IMR-90 (cell line): Measurements from ENCODE around the gene NAV2. TPM values are rescaled to one million over a fixed set of nuclear protein-coding genes. Genes with fewer than 3 reads are reported as not detected.

Experiments used
- ATAC-seq: fragments of 200-7000 bp; cut with Tn5 transposase; 2 replicates; pipeline ENCODE4 v1.9.1; 2020; ENCODE audit warnings: low read depth, mild to moderate bottlenecking, moderate library complexity
- BruUV-seq: library from RNA; stranded (reverse); fragments of 400-500 nt; replicated peaks from 2 replicates; lab custom pipeline; 2021; lab: Mats Ljungman, UMichigan
- CTCF ChIA-PET: fragments of 300-600 bp; formaldehyde crosslinking; extraction: SDS; loops from one replicate; lab custom pipeline; 2021; ENCODE audit warnings: antibody characterized with exemption; lab: Yijun Ruan, JAX
- POLR2A ChIA-PET: fragments of 300-600 bp; sonication (Branson Sonifier 250); formaldehyde crosslinking; loops from one replicate; lab custom pipeline; 2022; ENCODE audit warnings: antibody characterized with exemption; ENCODE audit not compliant: unreplicated experiment; lab: Charles Lee
- DNase-seq: peaks from one replicate; pipeline ENCODE4 v3.0.0; 2013
- H2AFZ ChIP-seq: replicated peaks from 2 replicates; pipeline ENCODE3; 2013; ENCODE audit warnings: low read length, mild to moderate bottlenecking; ENCODE audit not compliant: poor library complexity
- H2AK5ac ChIP-seq: 2 replicates; pipeline ENCODE4 v1.6.1; 2013; ENCODE audit warnings: low read depth, low read length, inconsistent platforms
- H2AK9ac ChIP-seq: replicated peaks from 2 replicates; pipeline ENCODE3; 2013; ENCODE audit warnings: mild to moderate bottlenecking, low read depth, low read length, moderate library complexity; ENCODE audit not compliant: poor library complexity
- H2BK120ac ChIP-seq: 2 replicates; pipeline ENCODE4 v1.6.1; 2013; ENCODE audit warnings: low read depth, low read length, inconsistent platforms
- H2BK15ac ChIP-seq: 3 replicates; pipeline ENCODE4 v1.6.1; 2013; ENCODE audit warnings: low read depth, low read length, inconsistent platforms
- H2BK20ac ChIP-seq: 2 replicates; pipeline ENCODE4 v1.6.1; 2013; ENCODE audit warnings: low read depth, mild to moderate bottlenecking, inconsistent platforms, low read length, moderate library complexity
- H2BK5ac ChIP-seq: 2 replicates; pipeline ENCODE4 v1.6.1; 2013; ENCODE audit warnings: mild to moderate bottlenecking, low read depth, low read length, inconsistent platforms; ENCODE audit not compliant: poor library complexity, severe bottlenecking
- H3K14ac ChIP-seq: replicated peaks from 2 replicates; pipeline ENCODE4 v1.6.1; 2013; ENCODE audit warnings: low read depth, low read length, inconsistent platforms
- H3K18ac ChIP-seq: 2 replicates; pipeline ENCODE4 v1.6.1; 2013; ENCODE audit warnings: low read depth, low read length, control low read depth
- H3K23ac ChIP-seq: 2 replicates; pipeline ENCODE4 v1.6.1; 2013; ENCODE audit warnings: low read depth, low read length, inconsistent platforms
- H3K27ac ChIP-seq: 2 replicates; pipeline ENCODE4 v1.5.1; 2013; ENCODE audit warnings: mild to moderate bottlenecking, control low read depth, low read length; ENCODE audit not compliant: insufficient read depth
- H3K27me3 ChIP-seq: 2 replicates; pipeline ENCODE4 v1.6.1; 2013; ENCODE audit warnings: low read length; ENCODE audit not compliant: control insufficient read depth, insufficient read depth
- H3K36me3 ChIP-seq: 2 replicates; pipeline ENCODE4 v1.6.1; 2013; ENCODE audit warnings: low read length, mixed read lengths; ENCODE audit not compliant: control insufficient read depth, insufficient read depth
- H3K4ac ChIP-seq: 2 replicates; pipeline ENCODE4 v1.6.1; 2013; ENCODE audit warnings: low read depth, low read length, inconsistent platforms
- H3K4me1 ChIP-seq: 2 replicates; pipeline ENCODE4 v1.6.1; 2013; ENCODE audit warnings: low read length, mixed read lengths; ENCODE audit not compliant: control insufficient read depth, insufficient read depth
- H3K4me2 ChIP-seq: 2 replicates; pipeline ENCODE4 v1.6.1; 2013; ENCODE audit warnings: low read depth, mild to moderate bottlenecking, control low read depth, low read length, moderate library complexity
- H3K4me3 ChIP-seq: 2 replicates; pipeline ENCODE4 v1.5.1; 2013; ENCODE audit warnings: low read depth, mild to moderate bottlenecking, control low read depth, low read length, moderate library complexity; ENCODE audit not compliant: insufficient read depth
- H3K56ac ChIP-seq: 2 replicates; pipeline ENCODE4 v1.6.1; 2013; ENCODE audit warnings: low read length, inconsistent platforms; ENCODE audit not compliant: insufficient read depth; ENCODE audit errors: extremely low read depth
- H3K79me1 ChIP-seq, 2 experiments: 2 replicates each; pipeline ENCODE4 v1.6.1; 2013; ENCODE audit warnings: low read length in 2 of 2, inconsistent platforms in 1 of 2, low read depth in 1 of 2
- H3K9ac ChIP-seq: 2 replicates; pipeline ENCODE4 v1.6.1; 2013; ENCODE audit warnings: low read depth, low read length, control low read depth
- H3K9me1 ChIP-seq: 2 replicates; pipeline ENCODE4 v1.6.1; 2013; ENCODE audit warnings: low read length, inconsistent platforms; ENCODE audit not compliant: insufficient read depth
- H3K9me3 ChIP-seq: 2 replicates; pipeline ENCODE4 v1.6.1; 2013; ENCODE audit warnings: low read length; ENCODE audit not compliant: control insufficient read depth, insufficient read depth
- H4K20me1 ChIP-seq: 2 replicates; pipeline ENCODE4 v1.6.1; 2013; ENCODE audit warnings: low read length, inconsistent platforms; ENCODE audit not compliant: insufficient read depth
- H4K5ac ChIP-seq: 2 replicates; pipeline ENCODE4 v1.6.1; 2013; ENCODE audit warnings: mild to moderate bottlenecking, low read depth, low read length, control low read depth
- H4K8ac ChIP-seq, 2 experiments: 2 replicates each; pipeline ENCODE4 v1.6.1; 2013; ENCODE audit warnings: low read depth in 2 of 2, low read length in 2 of 2, control low read depth in 1 of 2, inconsistent platforms in 1 of 2
- H4K91ac ChIP-seq: 2 replicates; pipeline ENCODE4 v1.6.1; 2013; ENCODE audit warnings: low read depth, low read length, inconsistent platforms; ENCODE audit not compliant: insufficient read depth
- CEBPB ChIP-seq: IDR thresholded peaks from 2 replicates; pipeline ENCODE4 v1.6.1; 2012; ENCODE audit warnings: low read depth, low read length, improper control_type of control experiment
- CHD1 ChIP-seq: IDR thresholded peaks from 2 replicates; pipeline ENCODE4 v1.6.1; 2012; ENCODE audit warnings: low read depth, low read length, improper control_type of control experiment
- ELK1 ChIP-seq: fragments of 150-350 bp; IDR thresholded peaks from 2 replicates; pipeline ENCODE4 v1.6.1; 2016; ENCODE audit warnings: low read depth, mild to moderate bottlenecking, low read length, moderate library complexity, borderline replicate concordance
- FOS ChIP-seq: fragments of 150-350 bp; IDR thresholded peaks from 2 replicates; pipeline ENCODE4 v1.6.1; 2016; ENCODE audit warnings: low read depth, low read length
- MAFK ChIP-seq: IDR thresholded peaks from 2 replicates; pipeline ENCODE4 v1.6.1; 2012; ENCODE audit warnings: low read depth, low read length, improper control_type of control experiment
- MAZ ChIP-seq: IDR thresholded peaks from 2 replicates; pipeline ENCODE4 v1.6.1; 2012; ENCODE audit warnings: low read depth, mild to moderate bottlenecking, low read length, improper control_type of control experiment, moderate library complexity, borderline replicate concordance
- MXI1 ChIP-seq: IDR thresholded peaks from 2 replicates; pipeline ENCODE4 v1.6.1; 2012; ENCODE audit warnings: low read depth, mild to moderate bottlenecking, low read length, moderate library complexity, borderline replicate concordance
- NFE2L2 ChIP-seq: fragments of 150-350 bp; IDR thresholded peaks from 2 replicates; pipeline ENCODE4 v1.6.1; 2016; ENCODE audit warnings: low read depth, mild to moderate bottlenecking, low read length
- POLR2A ChIP-seq: IDR thresholded peaks from 2 replicates; pipeline ENCODE4 v1.6.1; 2012; ENCODE audit warnings: mild to moderate bottlenecking, low read depth, low read length
- RAD21 ChIP-seq: IDR thresholded peaks from 2 replicates; pipeline ENCODE4 v1.6.1; 2012; ENCODE audit warnings: low read length, improper control_type of control experiment
- RCOR1 ChIP-seq: IDR thresholded peaks from 2 replicates; pipeline ENCODE4 v1.6.1; 2012; ENCODE audit warnings: mild to moderate bottlenecking, low read length, improper control_type of control experiment; ENCODE audit not compliant: insufficient replicate concordance
- RFX5 ChIP-seq: IDR thresholded peaks from 2 replicates; pipeline ENCODE4 v1.8.0; 2012; ENCODE audit warnings: low read depth, mild to moderate bottlenecking, low read length, moderate library complexity
- SMC3 ChIP-seq: fragments of 150-350 bp; IDR thresholded peaks from 2 replicates; pipeline ENCODE4 v1.6.1; 2016; ENCODE audit warnings: low read depth, mild to moderate bottlenecking, antibody characterized with exemption, low read length, moderate library complexity
- USF2 ChIP-seq: fragments of 150-350 bp; IDR thresholded peaks from 2 replicates; pipeline ENCODE4 v1.6.1; 2017; ENCODE audit warnings: mild to moderate bottlenecking, antibody characterized with exemption, low read length, low read depth
- dilution Hi-C: fragments of 300-500 bp; cut with HindIII; formaldehyde crosslinking; loops from one replicate; pipeline ENCODE4 v1.14.3; 2018; ENCODE audit warnings: low sequenced_read_pairs; ENCODE audit not compliant: unreplicated experiment
- in situ Hi-C: fragments of 300-500 bp; cut with MboI; formaldehyde crosslinking; loops from 3 replicates; pipeline ENCODE4 v1.14.3; 2019; ENCODE audit warnings: low sequenced_read_pairs, inconsistent platforms, mixed read lengths
- intact Hi-C: fragments of 100-400 bp; cut with micrococcal nuclease; formaldehyde crosslinking; loops from 2 replicates; pipeline ENCODE4 v1.10.0; 2022
- polyA plus RNA-seq, 3 experiments: library from polyadenylated mRNA; depleted of rRNA; stranded (reverse); fragments of >200 nt; gene quantifications; 2 replicates each; pipeline ENCODE4 v1.2.3, GENCODE V29; 2012; ENCODE audit warnings: low replicate concordance in 1 of 3
- total RNA-seq: library from RNA; depleted of rRNA; stranded (reverse); fragments of >200 nt; gene quantifications from 2 replicates; pipeline ENCODE4 v1.2.3, GENCODE V29; 2012

The NAV2 gene
- total and polyA plus RNA-seq, 2 of the 4 experiments (the other 2 are of a cell fraction), result 4.5 to 12.6 TPM

DNA sequence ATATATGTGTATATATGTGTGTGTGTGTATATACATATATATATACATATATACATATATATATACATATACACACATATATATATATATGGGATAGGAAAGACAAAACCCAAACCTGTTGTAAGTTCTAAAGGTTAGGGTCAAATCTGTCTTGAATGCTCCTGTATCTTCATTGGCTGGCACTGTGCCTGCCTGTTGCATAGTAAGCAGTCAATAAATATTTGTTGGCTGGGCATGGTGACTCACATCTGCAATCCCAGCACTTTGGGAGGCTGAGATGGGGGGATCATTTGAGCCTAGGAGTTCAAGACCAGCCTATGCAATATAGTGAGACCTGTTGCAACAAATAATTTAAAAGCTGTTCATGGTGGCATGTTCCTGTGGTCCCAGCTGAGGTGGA lies 242.3 kb downstream of the NAV2 start:
- in situ Hi-C loops, result no loop called here
- H2AFZ ChIP-seq, result no peak overlapping the region
- peaks cover 15% of the 10 kb centered on the region for H3K4me1 ChIP-seq
- intact Hi-C loops, result no loop called here
- no peaks in the 10 kb centered on the region for H3K36me3 ChIP-seq
- no TSS peak for BruUV-seq
- no peak overlapping the region for H2AK9ac ChIP-seq
- H2BK15ac ChIP-seq, result no peak overlapping the region
- DNase-seq (no peak), ATAC-seq (no peak)
- ChIA-PET CTCF (no interaction called here), POLR2A (no interaction called here)
- no peaks in the 10 kb centered on the region for H3K27me3 ChIP-seq
- H3K27ac ChIP-seq, result no peak overlapping the region
- no peak overlapping the region for H4K91ac ChIP-seq
- no peak overlapping the region for H2BK20ac ChIP-seq
- H3K23ac ChIP-seq, result no peak overlapping the region
- H3K4ac ChIP-seq, result no peak overlapping the region
- peaks cover 17% of the 10 kb centered on the region; the same call in 1 of the 2 replicates for H3K9me1 ChIP-seq
- no peak overlapping the region for H4K8ac ChIP-seq
- no peak overlapping the region for H4K5ac ChIP-seq
- H3K14ac ChIP-seq, result no peak overlapping the region
- H3K9ac ChIP-seq, result no peak overlapping the region
- TF ChIP-seq RCOR1 (no peak), RAD21 (no peak), CHD1 (no peak), MAZ (no peak), RFX5 (no peak), MXI1 (no peak), USF2 (no peak), ELK1 (no peak), NFE2L2 (no peak), FOS (no peak), CEBPB (no peak), MAFK (no peak), SMC3 (no peak), POLR2A (no peak)
- H2AK5ac ChIP-seq, result no peak overlapping the region
- H3K4me3 ChIP-seq, result no peak overlapping the region
- H3K56ac ChIP-seq, result no peak overlapping the region
- no peak overlapping the region for H3K4me2 ChIP-seq
- H2BK5ac ChIP-seq, result no peak overlapping the region
- H3K79me1 ChIP-seq, result peaks cover 18 to 61% of the 10 kb centered on the region in 2 experiments
- dilution Hi-C loops, result no loop called here
- H2BK120ac ChIP-seq, result no peak overlapping the region
- no peak overlapping the region for H3K18ac ChIP-seq
- no peaks in the 10 kb centered on the region for H3K9me3 ChIP-seq
- H4K20me1 ChIP-seq, result peaks cover 15% of the 10 kb centered on the region; the same call in 1 of the 2 replicates
